CMK (cell line): ENCODE data around the gene ADORA1.

Experiments used
- DNase-seq: peaks from one replicate; pipeline ENCODE4 v3.0.0-alpha.2; 2010; ENCODE audit warnings: low read depth

ADORA1 gene

DNA sequence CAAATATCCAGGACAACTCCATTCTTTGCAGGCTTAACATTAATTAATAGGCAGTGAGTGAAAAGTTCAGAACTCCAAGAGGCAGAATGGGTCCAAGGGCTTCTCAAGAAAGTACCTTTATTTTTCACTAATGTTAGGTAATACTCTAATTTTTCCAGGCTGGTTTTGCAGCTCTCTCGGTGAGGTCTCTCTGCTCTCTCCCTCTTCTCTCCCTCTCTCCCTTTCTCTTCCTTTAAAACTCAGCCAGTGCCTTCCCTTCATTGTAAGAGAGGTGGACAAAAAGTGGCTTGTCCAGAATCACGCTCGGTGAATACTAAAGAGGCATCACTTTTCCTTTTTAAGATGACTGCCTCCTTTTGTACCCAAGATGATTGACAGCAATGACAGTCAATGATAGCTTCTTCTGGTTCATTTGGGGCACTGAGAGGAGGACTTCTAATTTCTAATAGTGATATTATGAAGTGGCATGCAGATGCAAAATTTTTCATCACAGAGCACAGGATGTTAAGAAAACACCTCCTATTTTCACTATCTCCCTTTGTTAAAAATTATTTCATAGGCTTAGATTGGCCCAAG lies 60.3 kb downstream of the ADORA1 start:
- DNase-seq = no peak

- no peak for DNase-seq
Measured at GRCh38 chr1:203188686-203189232, 61.2 kb downstream of the ADORA1 start.

DNA sequence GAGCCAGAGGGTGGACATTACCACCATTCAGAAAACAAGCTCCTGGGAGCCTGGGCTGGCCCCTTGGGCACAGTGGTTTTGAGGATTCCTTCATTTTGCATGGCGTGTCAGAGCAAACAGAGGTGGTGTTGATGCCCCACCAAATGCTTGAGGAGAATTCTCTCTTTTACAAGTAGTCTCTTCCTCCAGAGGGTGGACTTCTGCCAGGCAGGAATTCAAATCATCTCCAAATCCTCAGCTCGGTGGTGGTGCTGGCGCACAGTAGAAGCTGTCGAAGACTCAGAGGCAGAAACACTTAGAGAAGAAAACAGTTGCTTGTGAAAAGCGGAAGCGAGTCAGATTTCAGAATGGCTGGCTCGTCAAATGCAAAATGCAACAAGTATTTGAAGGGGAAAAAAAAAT lies 62.4 kb downstream of the ADORA1 start:
- no peak for DNase-seq

GRCh38 chr1:203190949-203191348 lies 63.4 kb downstream of the ADORA1 start:
- no peak for DNase-seq

GRCh38 chr1:203196371-203196770 lies 68.8 kb downstream of the ADORA1 start:
- DNase-seq = no peak

DNA sequence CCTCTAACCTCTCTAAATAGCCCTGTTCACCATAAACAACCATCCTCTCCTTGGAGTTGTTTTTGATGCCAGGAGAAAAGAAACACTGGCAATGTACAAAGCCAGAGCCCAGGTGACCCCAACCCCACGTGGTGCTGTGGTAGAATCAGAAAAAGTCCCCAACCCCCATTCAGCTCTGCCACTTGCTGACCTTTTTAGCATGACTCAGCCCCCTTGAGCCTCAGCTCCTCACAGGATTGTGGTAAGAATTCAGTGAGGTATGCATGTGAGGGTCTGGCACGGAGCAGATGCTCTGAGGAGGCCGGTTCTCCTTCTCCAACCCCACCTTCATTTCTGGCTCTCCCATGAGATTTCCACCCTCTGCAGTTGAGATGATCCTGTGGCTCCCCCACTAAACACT lies 70.1 kb downstream of the ADORA1 start:
- no peak for DNase-seq

DNA sequence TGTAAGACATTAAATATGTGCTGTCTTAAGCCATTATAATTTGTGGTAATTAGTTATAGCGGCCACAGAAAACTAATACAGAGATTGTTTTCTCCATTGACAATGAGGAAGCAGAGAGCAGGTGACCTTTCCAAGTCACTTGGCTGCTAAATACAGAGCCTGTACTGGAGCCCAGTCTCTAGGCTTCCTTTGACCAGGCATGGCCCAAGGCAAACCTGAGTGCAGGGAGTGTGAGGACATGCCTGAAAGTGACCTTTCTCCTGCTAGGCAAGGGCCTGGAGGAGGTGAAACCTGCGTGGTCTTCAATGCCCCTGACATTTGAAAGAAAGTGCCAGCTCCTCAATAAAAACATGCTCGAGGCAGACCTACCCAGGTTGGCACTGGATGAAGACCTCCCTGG lies 71.5 kb downstream of the ADORA1 start:
- DNase-seq = no peak

- DNase-seq = no peak
Measured at GRCh38 chr1:203199481-203199815, 71.9 kb downstream of the ADORA1 start.

GRCh38 chr1:203199816-203200571 lies 72.5 kb downstream of the ADORA1 start:
- no peak for DNase-seq

DNA sequence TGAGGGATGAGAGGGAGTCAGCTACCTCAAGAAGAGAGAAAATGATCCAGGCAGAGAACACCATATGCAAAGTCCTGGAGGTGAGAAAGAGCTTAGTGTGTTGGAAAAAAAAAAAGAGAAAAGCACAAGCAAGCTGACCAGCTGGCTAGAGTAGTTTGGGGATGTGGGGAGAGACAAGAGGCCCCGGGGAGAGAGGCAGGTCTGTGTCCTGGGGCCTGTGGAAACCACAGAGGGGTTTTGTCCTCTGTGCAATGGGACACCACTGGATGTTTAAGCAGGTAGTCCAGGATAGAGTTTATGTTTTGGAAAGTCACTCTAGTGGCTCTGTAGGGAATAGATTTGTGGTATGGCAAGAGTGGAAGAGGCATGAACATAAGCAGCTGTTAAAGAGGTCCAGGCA lies 73.4 kb downstream of the ADORA1 start:
- no peak for DNase-seq

GRCh38 chr1:203201516-203202205 lies 74.1 kb downstream of the ADORA1 start:
- no peak for DNase-seq

GRCh38 chr1:203202431-203203245 lies 75.1 kb downstream of the ADORA1 start:
- no peak for DNase-seq

DNA sequence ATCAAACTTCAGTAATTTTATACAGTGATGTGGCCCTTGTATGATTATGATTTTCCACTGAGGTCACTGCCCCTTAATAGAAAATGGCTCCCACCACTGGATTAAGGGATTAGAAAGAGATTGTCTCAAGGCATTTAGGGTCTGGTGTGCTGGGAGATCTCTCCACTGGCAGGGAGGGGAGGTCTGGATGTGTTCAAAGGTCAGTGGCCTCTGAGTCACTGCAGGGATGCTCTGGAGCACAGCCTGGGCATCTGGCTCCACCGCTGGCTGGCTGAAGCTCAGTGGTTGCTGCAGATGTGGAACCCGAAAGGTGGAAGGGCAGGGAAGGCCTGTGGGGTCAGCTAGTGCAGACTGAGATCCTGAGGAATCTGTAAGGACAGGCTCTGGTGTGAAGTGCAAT lies 77.2 kb downstream of the ADORA1 start:
- DNase-seq = no peak

DNA sequence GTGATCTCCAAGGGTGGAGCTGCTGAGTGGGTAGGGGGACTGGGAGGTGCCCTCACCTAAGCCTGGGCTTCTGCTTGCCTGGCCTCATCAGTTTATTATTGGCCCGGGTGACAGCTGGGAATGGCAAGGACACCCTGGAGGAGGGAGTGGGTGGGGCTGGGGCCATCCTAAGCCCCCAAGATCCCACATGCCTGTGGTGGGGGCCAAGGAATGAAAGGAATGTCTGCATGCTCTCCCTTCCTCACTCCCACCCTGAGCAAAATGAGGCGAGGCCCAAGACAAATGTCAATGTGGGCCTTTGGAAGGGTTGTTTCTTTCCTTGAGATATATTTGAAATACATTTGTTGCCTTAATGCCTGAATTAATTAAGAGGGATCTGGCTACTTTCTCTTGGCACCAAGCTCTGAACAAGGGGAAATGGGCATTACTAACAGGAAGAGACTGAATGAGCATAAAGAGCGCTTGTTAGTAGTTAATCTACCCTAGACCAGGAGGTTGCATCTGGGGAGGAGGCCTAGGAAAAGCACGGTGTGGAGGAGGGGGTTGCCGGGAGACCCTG lies 78.7 kb downstream of the ADORA1 start:
- DNase-seq = no peak

- no peak for DNase-seq
Measured at GRCh38 chr1:203207751-203208150, 80.2 kb downstream of the ADORA1 start.

GRCh38 chr1:203208181-203208580 lies 80.7 kb downstream of the ADORA1 start:
- no peak for DNase-seq

DNA sequence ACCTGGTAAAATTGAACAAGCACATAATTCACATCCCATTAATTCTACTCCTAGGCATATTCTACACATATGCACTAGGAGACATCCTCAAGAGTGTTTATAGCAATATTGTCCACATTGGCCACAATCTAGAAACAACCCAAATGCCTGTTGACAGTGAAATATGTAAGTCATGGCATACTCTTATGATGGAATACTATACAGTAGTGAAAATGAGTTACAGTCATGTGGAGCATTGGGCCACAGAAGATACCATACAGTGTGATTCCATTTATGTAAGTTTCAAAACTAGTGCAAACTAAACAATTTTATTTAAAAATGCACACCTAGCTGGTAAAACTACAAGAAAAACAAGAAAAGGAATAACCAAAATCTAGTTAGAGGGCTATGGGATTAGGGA lies 82.8 kb downstream of the ADORA1 start:
- DNase-seq = no peak

DNA sequence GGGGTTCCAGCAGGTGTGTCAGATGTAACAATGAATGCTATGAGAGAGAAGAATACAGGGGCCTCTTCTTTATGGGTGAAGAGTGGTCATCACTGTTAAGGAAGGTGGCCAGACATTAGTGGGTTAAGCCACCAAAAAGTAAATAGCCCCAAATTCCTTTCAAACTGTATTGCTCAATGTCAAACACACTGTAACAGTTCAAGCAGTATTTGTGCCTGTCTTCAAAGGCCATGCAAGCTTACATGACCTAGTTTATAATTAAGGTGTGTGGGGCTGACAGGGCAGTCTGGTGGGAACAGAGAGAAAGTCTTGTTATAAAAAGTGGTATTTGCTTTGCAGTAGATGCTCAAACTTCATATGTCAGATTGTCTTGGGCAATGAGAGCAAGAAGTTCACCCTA lies 83.5 kb downstream of the ADORA1 start:
- DNase-seq = no peak

DNA sequence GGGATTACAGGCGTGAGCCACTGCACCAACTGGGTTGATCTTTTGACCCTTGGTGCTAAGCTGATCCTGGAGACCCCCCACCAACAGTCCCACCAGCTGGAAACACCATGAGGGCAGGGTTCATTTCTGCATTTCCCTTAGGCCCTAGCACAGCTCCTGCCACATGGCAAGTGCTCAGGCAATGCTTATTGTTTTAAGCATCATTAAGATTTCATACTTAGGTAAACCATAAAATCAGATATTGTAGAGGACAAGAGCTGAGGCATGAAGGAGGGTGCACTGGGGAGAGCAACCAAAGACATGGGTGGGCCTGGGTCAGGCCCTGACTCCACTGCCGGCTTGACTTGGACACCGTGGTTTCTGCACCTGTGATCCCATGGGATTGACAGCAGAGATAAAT lies 84.3 kb downstream of the ADORA1 start:
- no peak for DNase-seq

DNA sequence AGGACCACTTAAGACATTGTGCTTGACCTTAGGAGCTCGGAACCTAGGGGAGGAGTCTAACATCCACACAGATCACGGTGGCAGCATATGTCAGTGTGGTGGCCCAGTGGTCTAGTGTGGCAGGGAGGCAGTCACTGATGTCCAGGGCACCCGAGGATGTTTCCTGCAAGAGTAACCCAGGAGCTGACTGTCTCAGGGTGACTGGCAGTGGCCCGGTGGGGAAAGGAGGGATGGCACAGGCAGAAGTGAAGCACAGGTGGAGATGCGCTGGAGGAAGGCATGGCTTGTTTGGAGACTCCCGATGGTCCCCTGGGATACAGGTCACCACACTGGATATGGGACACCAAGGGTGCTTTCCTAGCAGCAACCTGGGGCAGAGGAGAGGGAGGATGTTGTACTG lies 85.6 kb downstream of the ADORA1 start:
- no peak for DNase-seq

DNA sequence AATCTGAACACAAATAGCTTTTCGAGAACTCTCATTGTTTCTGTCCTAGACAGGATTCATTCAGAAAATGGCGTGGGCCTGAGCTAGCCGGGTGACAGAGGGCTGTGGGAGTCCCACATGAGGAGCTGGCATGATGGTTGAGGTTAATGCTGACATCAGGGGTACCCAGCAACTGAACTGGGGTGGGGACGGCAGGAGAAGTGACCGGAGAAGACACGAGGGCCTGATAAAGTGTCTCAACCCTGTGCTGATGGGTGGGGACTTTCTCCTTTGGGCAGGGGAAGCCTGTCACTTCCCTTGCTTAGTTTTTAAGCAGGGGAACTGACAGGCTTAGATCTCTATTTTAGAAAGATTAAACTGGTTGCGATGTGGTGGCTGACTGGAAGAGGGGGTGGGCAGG lies 87.3 kb downstream of the ADORA1 start:
- DNase-seq = peak; percentile 32

DNA sequence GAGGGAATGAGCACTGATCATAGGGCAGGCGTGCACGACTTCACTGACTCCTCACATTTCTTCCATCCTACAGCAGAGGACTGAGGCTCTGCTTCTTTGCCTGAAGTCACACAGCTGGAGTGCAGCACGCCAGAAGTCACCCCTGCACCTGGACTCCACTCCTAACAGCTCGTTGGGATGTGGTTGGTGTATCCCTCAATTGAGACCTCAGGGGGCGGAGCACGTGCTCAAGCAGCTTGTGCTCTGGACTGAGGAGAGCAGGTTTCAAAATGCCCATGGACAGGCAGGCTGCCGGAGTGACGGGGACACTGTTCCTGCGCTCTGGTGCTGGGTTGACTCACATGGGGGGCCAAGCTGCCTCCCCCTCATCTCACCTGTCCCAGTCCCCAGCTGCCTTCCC lies 88.0 kb downstream of the ADORA1 start:
- no peak for DNase-seq
